K562 (cell line): ENCODE results near the gene UBFD1. TPM values are rescaled to one million over a fixed set of nuclear protein-coding genes. Genes with fewer than 3 reads are reported as not detected.
A peak's percentile ranks its signal among the peaks of the same experiment; 100 is the strongest.

Source experiments
- ARHGAP35 ChIP-seq: fragments of 450-650 bp; IDR thresholded peaks from 2 replicates; pipeline ENCODE4 v1.6.1; 2018; ENCODE audit not compliant: partially characterized antibody
- CREBBP ChIP-seq: IDR thresholded peaks from one replicate; pipeline ENCODE4 v1.6.1; 2012; ENCODE audit warnings: low read depth, mild to moderate bottlenecking, control low read depth, inconsistent platforms, low read length
- CSDE1 ChIP-seq, 2 experiments: fragments of 450-650 bp; IDR thresholded peaks; 2 replicates each; pipeline ENCODE4 v1.6.1; 2016; ENCODE audit warnings: mild to moderate bottlenecking in 1 of 2
- EGR1 ChIP-seq: fragments of 450-650 bp; conservative IDR thresholded peaks from 2 replicates; pipeline ENCODE4 v1.6.1; 2017; ENCODE audit warnings: mild to moderate bottlenecking
- GABPA ChIP-seq: fragments of 200-800 bp; sonication (Bioruptor generic); conservative IDR thresholded peaks from 2 replicates; pipeline ENCODE4 v1.6.1; 2016; ENCODE audit warnings: low read depth, missing genetic modification characterization, missing compliant biosample characterization
- HDAC8 ChIP-seq: fragments of 450-650 bp; IDR thresholded peaks from 2 replicates; pipeline ENCODE4 v1.6.1; 2016; ENCODE audit warnings: mild to moderate bottlenecking, missing genetic modification characterization, moderate library complexity, missing compliant biosample characterization
- IRF9 ChIP-seq: fragments of 450-650 bp; IDR thresholded peaks from 2 replicates; pipeline ENCODE4 v1.6.1; 2016; ENCODE audit warnings: missing biosample characterization, missing genetic modification characterization
- MAFG ChIP-seq: fragments of 450-650 bp; conservative IDR thresholded peaks from 2 replicates; pipeline ENCODE4 v1.6.1; 2016; ENCODE audit warnings: missing genetic modification characterization, missing compliant biosample characterization
- MECOM ChIP-seq: fragments of 250-450 bp; sonication (Bioruptor Pico); IDR thresholded peaks from 2 replicates; pipeline ENCODE4 v1.8.0; 2022; ENCODE audit warnings: inconsistent platforms
- NR2C1 ChIP-seq, 2 experiments: fragments of 450-650 bp; IDR thresholded peaks; 2 replicates each; pipeline ENCODE4 v1.6.1; 2017; ENCODE audit warnings: mild to moderate bottlenecking in 2 of 2, antibody characterized with exemption in 1 of 2, inconsistent platforms in 1 of 2, missing compliant biosample characterization in 1 of 2, missing genetic modification characterization in 1 of 2
- RBBP5 ChIP-seq: fragments of 200-600 bp; sonication (generic); IDR thresholded peaks from 2 replicates; pipeline ENCODE4 v1.6.1; 2012; ENCODE audit warnings: borderline replicate concordance, mild to moderate bottlenecking, low read length, control low read depth, inconsistent platforms; ENCODE audit not compliant: insufficient read depth, poor library complexity, severe bottlenecking
- RERE ChIP-seq: sonication (generic); formaldehyde crosslinking; IDR thresholded peaks from 2 replicates; pipeline ENCODE4 v1.8.0; 2023; ENCODE audit warnings: missing genetic modification reagents, mild to moderate bottlenecking, borderline replicate concordance
- SMARCC2 ChIP-seq: fragments of 450-650 bp; IDR thresholded peaks from 2 replicates; pipeline ENCODE4 v1.6.1; 2017; ENCODE audit warnings: antibody characterized with exemption, moderate library complexity, mild to moderate bottlenecking, low read depth
- SP1 ChIP-seq: sonication (generic); formaldehyde crosslinking; IDR thresholded peaks from 2 replicates; pipeline ENCODE4 v1.8.1; 2022; ENCODE audit warnings: mild to moderate bottlenecking, missing genetic modification reagents
- TSC22D4 ChIP-seq: fragments of 450-650 bp; IDR thresholded peaks from 2 replicates; pipeline ENCODE4 v1.6.1; 2016; ENCODE audit warnings: missing genetic modification characterization, missing biosample characterization, control low read depth
- ZFP36 ChIP-seq: fragments of 150-350 bp; IDR thresholded peaks from 2 replicates; pipeline ENCODE4 v1.6.1; 2018; ENCODE audit warnings: low read length, low read depth; ENCODE audit not compliant: partially characterized antibody
- ZNF197 ChIP-seq: fragments of 200-800 bp; sonication (Bioruptor generic); IDR thresholded peaks from 2 replicates; pipeline ENCODE4 v1.6.1; 2016; ENCODE audit warnings: low read depth, missing genetic modification characterization, missing compliant biosample characterization
- ZNF395 ChIP-seq: fragments of 200-800 bp; sonication (Bioruptor generic); IDR thresholded peaks from 2 replicates; pipeline ENCODE4 v1.6.1; 2017; ENCODE audit warnings: missing genetic modification characterization, missing compliant biosample characterization
- ZNF436 ChIP-seq: fragments of 250-450, 450-650 bp; sonication (Bioruptor Pico); formaldehyde crosslinking; IDR thresholded peaks from 2 replicates; pipeline ENCODE4 v1.7.0; 2020; ENCODE audit warnings: mild to moderate bottlenecking
- ZNF699 ChIP-seq: fragments of 250-450 bp; sonication (Bioruptor Pico); IDR thresholded peaks from 2 replicates; pipeline ENCODE4 v1.8.0; 2021; ENCODE audit warnings: mild to moderate bottlenecking, moderate library complexity; ENCODE audit not compliant: insufficient replicate concordance
- polyA plus RNA-seq, 8 experiments: library from polyadenylated mRNA; depleted of rRNA in 4 of 8; stranded (reverse) in 5 of 8; unstranded in 3 of 8; fragments of >200 nt; fragmentation: Nextera tagmentation in 2 of 8; fragmentation: Illumina TruSeq in 1 of 8; extraction: Ambion mirVana in 2 of 8; extraction: Trizol in 1 of 8; gene quantifications; 2 replicates each; pipeline versions ENCODE4 v1.2.1 to v1.2.3, GENCODE V29; 2011 to 2014; ENCODE audit warnings: inconsistent platforms in 1 of 8, missing spikeins in 1 of 8
- total RNA-seq, 7 experiments: library from RNA; depleted of rRNA in 6 of 7; stranded (reverse); fragments of >200 nt in 6 of 7; fragmentation: Illumina TruSeq in 2 of 7; extraction: Trizol in 2 of 7; gene quantifications; 2 replicates each; pipeline versions ENCODE4 v1.2.1 to v1.2.3, GENCODE V29; 2011 to 2021; ENCODE audit warnings: low replicate concordance in 1 of 7

UBFD1 gene
- total and polyA plus RNA-seq, 9 of the 15 experiments (the other 6 are each of a cell fraction or from before 2014, with no cell fraction given): 10.7 to 66.2 (median 34.0) TPM

GRCh38 chr16:23556881-23557778 is at the start of gene UBFD1, which contains the start of gene EARS2 (continued):
- no peak for TF ChIP-seq RERE
- TF ChIP-seq NR2C1 (IDR thresholded peaks at IDR 0.05): peak; percentile 87
- TF ChIP-seq NR2C1 (tag; IDR thresholded peaks at IDR 0.05): peak; percentile 90
- no peak for TF ChIP-seq IRF9 (tag)
- TF ChIP-seq ZNF197: no peak
- TF ChIP-seq CSDE1 (IDR thresholded peaks at IDR 0.05): no peak
- TF ChIP-seq ZNF436 (CRISPR knock-in tag): no peak
- peak; percentile 97 for TF ChIP-seq GABPA (tag)
- no peak for TF ChIP-seq TSC22D4 (tag)
- TF ChIP-seq ZNF699: no peak
- TF ChIP-seq HDAC8 (tag): no peak
- peak; percentile 7 for TF ChIP-seq ZFP36
- TF ChIP-seq ARHGAP35: no peak
- TF ChIP-seq EGR1: peak; percentile 96
- TF ChIP-seq SMARCC2: no peak
- peak; percentile 78 for TF ChIP-seq RBBP5
- TF ChIP-seq SP1 (CRISPR knock-in tag): peak; percentile 100
- TF ChIP-seq CREBBP: no peak
- TF ChIP-seq ZNF395 (CRISPR knock-in tag): no peak; the same call in 1 of the 2 replicates
- no peak for TF ChIP-seq MECOM (CRISPR knock-in tag)
- TF ChIP-seq MAFG (tag): no peak
